ENCODE results near the gene PIRT. TPM values are rescaled to one million over a fixed set of nuclear protein-coding genes. Genes with fewer than 3 reads are reported as not detected.

The PIRT gene
- total RNA-seq, 4 donors from 2014 or later: 0.35 to 2.0 (median 1.2) TPM

GRCh38 chr17:10815319-10815718 is 22.6 kb downstream of the PIRT start:
- TF ChIP-seq POLR2A (IDR thresholded peaks at IDR 0.05) (no peak), CTCF (IDR thresholded peaks at IDR 0.05) (no peak)
- Histone ChIP-seq H3K27me3 (no peaks in the 10 kb centered on the region), H3K4me3 (no peak overlapping the region), H3K9me3 (no peaks in the 10 kb centered on the region), H3K4me1 (peaks cover 0 to 26% (median 0%) of the 10 kb centered on the region in 4 donors), H3K36me3 (no peaks in the 10 kb centered on the region), H3K27ac (peak overlapping the region in 1 of 4 donors; percentile 5)
- DNase-seq: peak in 2 of 3 donors; percentile 69 to 74

- H3K27ac ChIP-seq: no peak overlapping the region
- no peak for DNase-seq
Observed at GRCh38 chr17:10814075-10814474, 23.8 kb downstream of the PIRT start.

GRCh38 chr17:10812674-10813073 is 25.2 kb downstream of the PIRT start:
- H3K9me3 ChIP-seq: no peaks in the 10 kb centered on the region
- H3K36me3 ChIP-seq: no peaks in the 10 kb centered on the region
- peaks cover 0 to 26% (median 0%) of the 10 kb centered on the region in 4 donors for H3K4me1 ChIP-seq
- H3K27me3 ChIP-seq: no peaks in the 10 kb centered on the region
- no peak overlapping the region for H3K27ac ChIP-seq
- H3K4me3 ChIP-seq: no peak overlapping the region
- DNase-seq: peak in 2 of 3 donors; percentile 74 to 82
- TF ChIP-seq CTCF (IDR thresholded peaks at IDR 0.05): no peak
- no peak for TF ChIP-seq POLR2A (IDR thresholded peaks at IDR 0.05)

More at GRCh38 chr17:10814075-10814474, 23.8 kb downstream of the PIRT start:
- H3K4me1 ChIP-seq: peaks cover 0 to 26% (median 0%) of the 10 kb centered on the region in 4 donors
- H3K36me3 ChIP-seq: no peaks in the 10 kb centered on the region
- no peak overlapping the region for H3K4me3 ChIP-seq
- H3K9me3 ChIP-seq: no peaks in the 10 kb centered on the region
- no peaks in the 10 kb centered on the region for H3K27me3 ChIP-seq
- TF ChIP-seq CTCF (IDR thresholded peaks at IDR 0.05) (no peak), POLR2A (IDR thresholded peaks at IDR 0.05) (no peak)

GRCh38 chr17:10809605-10810004 is 28.3 kb downstream of the PIRT start:
- Histone ChIP-seq H3K27me3 (no peaks in the 10 kb centered on the region), H3K27ac (no peak overlapping the region), H3K4me1 (peaks cover 0 to 28% (median 0%) of the 10 kb centered on the region in 4 donors), H3K4me3 (no peak overlapping the region), H3K9me3 (no peaks in the 10 kb centered on the region), H3K36me3 (no peaks in the 10 kb centered on the region)
- no peak for DNase-seq
- TF ChIP-seq POLR2A (IDR thresholded peaks at IDR 0.05) (no peak), CTCF (IDR thresholded peaks at IDR 0.05) (no peak)

GRCh38 chr17:10807704-10808128 is 30.2 kb downstream of the PIRT start:
- Histone ChIP-seq H3K4me1 (peaks cover 0 to 11% (median 0%) of the 10 kb centered on the region in 4 donors), H3K27ac (no peak overlapping the region), H3K27me3 (no peaks in the 10 kb centered on the region), H3K9me3 (no peaks in the 10 kb centered on the region), H3K36me3 (no peaks in the 10 kb centered on the region), H3K4me3 (no peak overlapping the region)
- no peak for DNase-seq
- TF ChIP-seq POLR2A (IDR thresholded peaks at IDR 0.05) (no peak), CTCF (IDR thresholded peaks at IDR 0.05) (no peak)
